ENCODE measurements around the gene SPOCK3. TPM values are rescaled to one million over a fixed set of nuclear protein-coding genes. Genes with fewer than 3 reads are reported as not detected.
"Not testable (repeated sequence)": the region's sequence is repeated elsewhere in the genome, so short reads cannot be mapped to it uniquely, and the experiment has no call there.

SPOCK3 gene
- total RNA-seq, 6 experiments from 2014 or later: 0.27 to 0.95 (median 0.56) TPM; not detected in 3

- Histone ChIP-seq H3K27ac (no peak overlapping the region), H3K9me3 (no peaks in the 10 kb centered on the region), H3K4me3 (no peak overlapping the region), H3K36me3 (no peaks in the 10 kb centered on the region), H3K4me1 (no peaks in the 10 kb centered on the region), H3K27me3 (no peaks in the 10 kb centered on the region)
- intact Hi-C loops (cut with DNase I): no loop called here
- DNase-seq (no peak), ATAC-seq (no peak)
- TF ChIP-seq POLR2A (IDR thresholded peaks at IDR 0.05): no peak
- TF ChIP-seq CTCF (IDR thresholded peaks at IDR 0.05): no peak
Observed at GRCh38 chr4:166763018-166763417, 471.3 kb downstream of the SPOCK3 start.

GRCh38 chr4:166741742-166742141 is 492.6 kb downstream of the SPOCK3 start:
- 56% methylated on average over 1 of the region's 1 CpG for WGBS (ENCODE audit: insufficient coverage, low coverage, low lambda C conversion rate, missing lambda C conversion rate)
- Histone ChIP-seq H3K27me3 (no peaks in the 10 kb centered on the region), H3K27ac (no peak overlapping the region), H3K9me3 (no peaks in the 10 kb centered on the region), H3K36me3 (no peaks in the 10 kb centered on the region), H3K4me1 (no peaks in the 10 kb centered on the region), H3K4me3 (no peak overlapping the region)
- DNase-seq (no peak), ATAC-seq (no peak)
- intact Hi-C loops (cut with DNase I): no loop called here
- TF ChIP-seq POLR2A (IDR thresholded peaks at IDR 0.05) (no peak), CTCF (IDR thresholded peaks at IDR 0.05) (no peak)

- H3K27me3 ChIP-seq; H3K4me1 ChIP-seq; DNase-seq; H3K4me3 ChIP-seq; H3K9me3 ChIP-seq; H3K36me3 ChIP-seq; H3K27ac ChIP-seq; ATAC-seq; intact Hi-C loops (cut with DNase I): not testable (repeated sequence)
- WGBS (ENCODE audit: insufficient coverage, low coverage, low lambda C conversion rate, missing lambda C conversion rate): 80% methylated on average over 3 of the region's 4 CpGs
Observed at GRCh38 chr4:166739215-166739614, 495.1 kb downstream of the SPOCK3 start.

GRCh38 chr4:166737430-166737829 is 496.9 kb downstream of the SPOCK3 start:
- no peak for DNase-seq
- no peak overlapping the region for H3K27ac ChIP-seq
- H3K36me3 ChIP-seq: no peaks in the 10 kb centered on the region
- H3K4me3 ChIP-seq: no peak overlapping the region
- TF ChIP-seq CTCF (IDR thresholded peaks at IDR 0.05): no peak
- TF ChIP-seq POLR2A (IDR thresholded peaks at IDR 0.05): no peak
- ATAC-seq: no peak
- no peaks in the 10 kb centered on the region for H3K4me1 ChIP-seq
- intact Hi-C loops (cut with DNase I): no loop called here
- no peaks in the 10 kb centered on the region for H3K27me3 ChIP-seq
- H3K9me3 ChIP-seq: no peaks in the 10 kb centered on the region

- ATAC-seq: no peak
- WGBS (ENCODE audit: insufficient coverage, low coverage, low lambda C conversion rate, missing lambda C conversion rate): 83% methylated on average over 1 of the region's 1 CpG
Observed at GRCh38 chr4:166735553-166735952, 498.7 kb downstream of the SPOCK3 start.

More at GRCh38 chr4:166735553-166735952, 498.7 kb downstream of the SPOCK3 start:
- intact Hi-C loops (cut with DNase I): no loop called here
- Histone ChIP-seq H3K27ac (no peak overlapping the region), H3K36me3 (no peaks in the 10 kb centered on the region), H3K9me3 (no peaks in the 10 kb centered on the region), H3K27me3 (no peaks in the 10 kb centered on the region), H3K4me1 (no peaks in the 10 kb centered on the region), H3K4me3 (no peak overlapping the region)
- DNase-seq: no peak
- TF ChIP-seq CTCF (IDR thresholded peaks at IDR 0.05) (no peak), POLR2A (IDR thresholded peaks at IDR 0.05) (no peak)

All from right lobe of liver (tissue), 6 donors.